HG02938 (cell line): ENCODE measurements around the gene SLC36A3.
"Not testable (repeated sequence)": the region's sequence is repeated elsewhere in the genome, so short reads cannot be mapped to it uniquely, and the experiment has no call there.

Source experiments
- ATAC-seq: cut with Tn5 transposase; IDR thresholded peaks from one replicate; pipeline ENCODE4 v1.9.1; 2021; ENCODE audit warnings: mild to moderate bottlenecking, moderate library complexity; ENCODE audit not compliant: unreplicated experiment

SLC36A3 gene

DNA sequence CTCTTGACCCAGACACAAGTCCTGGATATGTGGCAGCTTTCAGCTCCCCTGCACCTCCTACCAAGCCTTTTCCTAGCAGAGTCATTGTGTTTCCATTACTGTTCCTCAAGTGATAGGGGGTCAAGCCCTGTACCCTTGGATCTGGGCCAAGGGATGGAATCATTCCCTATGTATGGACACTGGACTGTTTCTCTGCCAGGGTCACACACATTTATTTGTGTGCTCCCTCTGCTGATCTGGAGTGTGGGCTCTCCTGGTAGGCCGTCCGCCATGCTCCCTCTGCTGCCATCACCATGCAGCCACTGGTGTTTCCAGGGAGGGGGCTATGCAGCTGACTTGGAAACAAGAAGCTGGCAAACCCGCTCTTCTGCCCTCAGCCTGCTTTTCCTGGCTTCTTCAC, 41.0 kb downstream of the SLC36A3 start:
- ATAC-seq, result no peak

DNA sequence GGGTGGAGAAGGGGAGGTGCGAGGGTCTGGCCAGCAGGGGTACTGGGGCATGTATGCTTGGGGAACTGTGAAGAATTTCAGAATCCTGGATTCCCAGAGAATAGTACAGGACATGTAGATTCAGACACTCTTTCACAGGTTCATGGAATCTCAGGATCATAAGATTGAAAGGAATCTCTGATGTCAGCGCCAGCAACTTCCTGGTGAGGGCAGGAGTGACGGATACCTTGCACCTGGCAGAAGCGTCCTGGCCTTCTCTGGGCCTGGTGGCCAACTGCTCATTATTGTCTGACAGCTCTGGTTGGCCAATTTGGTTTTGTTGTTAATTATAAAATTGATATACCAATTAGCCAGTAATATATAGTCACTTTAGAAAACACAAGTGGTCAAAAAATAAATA, 43.6 kb downstream of the SLC36A3 start:
- ATAC-seq, result no peak

DNA sequence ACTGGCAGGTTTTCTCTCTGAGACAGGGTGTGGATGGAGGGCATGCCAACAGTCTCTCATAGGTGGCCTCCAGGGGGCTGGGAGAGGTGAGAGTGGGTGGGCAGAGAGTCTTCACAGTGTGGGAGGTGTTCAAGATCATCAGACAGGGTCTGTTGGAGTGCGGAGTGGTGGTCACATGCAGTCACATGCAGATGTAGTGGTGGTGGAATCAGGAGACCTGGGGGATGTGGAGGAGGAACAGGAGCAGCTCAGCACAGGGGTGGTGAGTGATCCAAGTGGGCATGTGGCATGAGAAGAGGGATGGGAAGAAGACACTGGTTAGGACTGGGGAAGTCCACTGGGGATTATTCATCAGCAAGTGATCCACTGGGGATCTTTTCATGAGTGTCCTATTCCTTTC, 44.8 kb downstream of the SLC36A3 start:
- no peak for ATAC-seq

DNA sequence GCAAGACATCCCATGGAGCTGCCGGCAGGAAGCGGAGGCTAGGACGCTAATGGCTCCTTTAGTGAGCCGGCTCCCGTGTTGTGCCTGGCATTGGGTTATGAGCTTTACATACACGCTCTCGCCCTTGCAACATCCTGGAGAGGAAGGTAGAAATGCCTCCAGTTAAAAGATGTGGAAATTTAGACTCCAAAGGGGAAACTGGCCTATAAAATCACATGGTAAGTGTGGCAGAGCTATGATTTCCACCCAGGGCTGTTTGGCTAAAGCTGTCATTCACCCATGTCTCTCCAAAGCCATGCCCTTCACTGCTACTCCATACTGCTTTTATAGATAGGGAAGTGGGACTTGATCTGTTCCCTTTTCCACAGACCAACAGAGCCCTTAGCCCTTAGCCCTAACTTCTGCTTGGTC, 45.4 kb downstream of the SLC36A3 start:
- ATAC-seq, result no peak

DNA sequence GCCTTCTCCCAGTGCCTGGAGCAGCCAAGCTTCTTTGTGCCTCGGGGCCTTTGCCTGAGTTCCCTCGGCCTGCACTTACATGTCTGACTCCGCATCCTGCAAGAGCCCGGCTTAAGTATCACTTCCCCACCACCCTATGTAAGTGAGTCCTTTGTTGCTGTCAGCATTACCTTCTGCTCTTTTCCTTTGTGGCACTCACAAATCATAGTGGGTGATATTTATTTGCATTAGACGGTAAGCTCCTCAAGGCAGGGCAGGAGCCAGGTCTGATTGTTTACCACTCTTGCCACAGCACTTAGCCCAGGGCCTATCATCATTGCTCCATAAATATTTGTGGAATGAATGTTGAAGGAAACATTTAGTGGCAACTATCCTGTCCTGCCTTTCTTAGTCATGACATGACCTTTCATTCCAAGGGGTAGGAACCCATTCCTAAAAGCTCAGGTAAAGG, 45.8 kb downstream of the SLC36A3 start:
- ATAC-seq, result peak; percentile 26

DNA sequence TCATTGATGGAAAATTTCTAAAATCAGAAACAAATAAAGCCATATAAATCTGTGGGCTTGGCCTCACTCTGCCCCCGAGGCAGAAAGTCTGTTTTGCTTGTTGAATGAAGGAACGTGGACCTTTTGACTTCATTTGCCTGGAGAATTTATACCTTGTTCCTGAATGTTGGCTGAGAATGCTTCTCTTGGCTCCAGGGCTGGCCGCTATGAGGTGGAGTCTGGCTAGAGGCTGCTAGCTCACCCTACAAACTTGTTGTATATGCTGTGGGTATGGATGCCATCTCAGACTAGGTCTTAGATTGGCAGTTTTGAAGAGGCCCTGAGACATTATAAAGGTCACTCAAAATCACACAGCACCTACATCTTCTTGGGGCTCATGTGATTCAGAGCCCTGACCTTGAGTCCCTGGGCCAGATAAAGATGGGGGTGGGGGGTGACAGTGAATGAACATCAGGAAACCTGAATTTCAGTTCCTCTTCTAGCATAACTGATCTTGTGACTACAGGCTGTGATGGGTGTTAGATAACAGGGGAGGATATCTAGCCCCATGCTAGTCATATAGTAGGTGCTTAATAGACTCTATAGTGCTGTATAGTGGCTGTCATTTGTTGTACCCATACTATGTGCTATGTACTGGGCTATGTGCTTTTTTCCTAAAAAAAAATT, 47.8 kb downstream of the SLC36A3 start:
- peak; percentile 43 for ATAC-seq

DNA sequence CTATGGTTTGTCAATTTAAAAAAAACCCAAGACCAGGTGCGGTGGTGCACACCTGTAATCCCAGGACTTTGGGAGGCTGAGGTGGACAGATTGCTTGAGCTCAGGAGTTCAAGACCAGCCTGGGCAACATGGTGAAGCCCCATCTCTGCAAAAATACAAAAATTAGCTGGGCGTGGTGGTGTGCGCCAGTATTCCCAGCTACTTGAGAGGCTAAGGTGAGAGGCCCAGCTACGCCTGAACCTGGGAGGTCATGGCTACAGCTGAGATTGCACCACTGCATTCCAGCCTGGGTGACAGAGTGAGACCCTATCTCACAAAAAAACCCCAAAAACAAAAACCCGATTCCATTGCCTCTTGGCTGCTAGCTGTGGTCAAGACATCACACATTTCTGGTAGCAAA, 48.6 kb downstream of the SLC36A3 start:
- ATAC-seq, result not testable (repeated sequence)

DNA sequence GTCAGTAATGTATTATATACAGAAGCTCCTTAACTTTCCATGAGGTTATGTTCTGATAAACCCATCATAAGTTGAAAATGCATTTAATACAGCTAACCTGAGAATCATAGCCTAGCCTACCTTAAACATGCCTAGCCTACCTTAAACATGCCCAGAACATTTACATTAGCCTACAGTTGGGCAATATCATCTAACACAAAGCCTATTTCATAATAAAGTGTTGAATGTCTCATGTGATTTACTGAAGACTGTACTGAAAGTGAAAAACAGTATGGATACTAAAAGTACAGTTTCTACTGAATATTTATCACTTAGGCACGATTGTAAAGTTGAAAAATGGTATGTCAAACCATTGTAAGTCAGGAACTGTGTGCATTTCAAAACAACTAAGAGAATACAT, 49.0 kb downstream of the SLC36A3 start:
- no peak for ATAC-seq

DNA sequence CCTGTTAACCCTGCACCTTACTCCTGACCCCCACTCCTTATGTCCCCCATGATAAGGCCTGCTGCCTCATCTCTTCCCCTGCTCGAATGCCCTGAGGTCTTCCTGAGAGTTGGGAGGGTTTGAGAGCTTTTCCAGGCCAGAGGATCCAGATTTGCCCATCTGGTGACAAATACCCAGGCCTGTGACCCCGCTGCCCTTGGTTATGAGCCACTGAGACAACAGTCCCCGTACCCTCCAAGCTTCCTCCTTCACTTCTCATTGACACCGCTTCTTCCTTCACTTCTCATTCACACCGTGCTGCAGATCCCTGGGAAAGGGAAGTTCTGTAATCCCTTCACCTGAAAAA, 50.0 kb downstream of the SLC36A3 start:
- ATAC-seq, result no peak

DNA sequence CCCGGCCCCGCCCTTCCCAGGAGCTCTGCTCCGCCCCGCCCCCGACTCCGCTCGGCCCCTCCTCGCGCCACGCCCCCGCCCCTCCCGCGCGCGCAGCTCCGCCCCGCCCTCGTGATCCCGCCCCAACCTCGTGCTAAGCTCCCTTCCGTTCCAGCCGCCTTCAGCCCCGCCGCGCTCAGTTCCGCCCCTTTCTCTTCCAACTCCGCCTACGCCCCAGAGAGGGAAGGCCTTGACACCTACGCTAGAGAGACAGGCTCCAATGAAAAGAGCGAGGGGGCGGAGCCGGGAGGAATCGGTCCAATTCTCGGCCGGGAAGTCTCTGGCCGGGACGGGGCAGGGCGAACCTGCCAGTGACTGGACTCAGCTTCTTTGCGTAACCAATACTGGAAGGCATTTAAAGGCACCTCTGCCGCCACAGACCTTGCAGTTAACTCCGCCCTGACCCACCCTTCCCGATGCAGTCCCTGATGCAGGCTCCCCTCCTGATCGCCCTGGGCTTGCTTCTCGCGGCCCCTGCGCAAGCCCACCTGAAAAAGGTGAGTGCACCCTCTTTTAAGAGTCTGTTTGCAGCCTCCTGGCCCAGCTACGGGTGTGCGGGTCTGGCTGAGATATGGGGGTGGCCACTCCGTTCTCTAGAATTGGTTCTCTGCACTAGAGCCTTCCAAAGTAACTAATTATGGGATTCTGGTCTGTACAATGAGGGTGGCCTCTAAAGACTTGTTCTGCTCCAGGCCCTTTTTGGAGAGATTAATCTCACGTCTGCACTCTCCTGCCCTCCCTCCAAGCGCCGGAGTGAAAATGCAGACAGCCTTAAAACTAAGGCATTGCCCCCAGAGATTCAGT, 50.6 kb downstream of the SLC36A3 start, which contains the start of gene GM2A:
TSS of gene GM2A (plus strand) at position 424 of the 843 bp plus-strand sequence. CDS start at position 456, 32 bp downstream.
- peak; percentile 78 for ATAC-seq

DNA sequence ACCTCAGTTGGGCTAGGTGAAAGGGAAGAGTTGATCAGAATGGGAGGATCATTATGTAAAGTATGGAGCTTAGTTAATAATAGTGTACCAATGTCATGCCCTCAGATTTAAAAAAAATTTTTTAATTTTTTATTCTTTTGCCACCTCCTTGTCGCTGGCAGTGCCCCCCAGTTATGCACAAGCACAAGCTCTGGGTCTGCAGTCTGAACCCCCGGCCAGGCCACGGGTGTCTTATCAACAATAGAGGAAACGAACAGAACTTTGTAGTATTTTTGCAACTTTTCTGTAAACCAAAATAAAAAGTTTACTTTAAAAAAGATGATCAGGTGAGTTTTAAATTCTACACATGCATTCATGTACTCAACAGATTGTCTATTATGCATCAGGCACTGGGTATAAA, 51.9 kb downstream of the SLC36A3 start:
- ATAC-seq, result no peak

DNA sequence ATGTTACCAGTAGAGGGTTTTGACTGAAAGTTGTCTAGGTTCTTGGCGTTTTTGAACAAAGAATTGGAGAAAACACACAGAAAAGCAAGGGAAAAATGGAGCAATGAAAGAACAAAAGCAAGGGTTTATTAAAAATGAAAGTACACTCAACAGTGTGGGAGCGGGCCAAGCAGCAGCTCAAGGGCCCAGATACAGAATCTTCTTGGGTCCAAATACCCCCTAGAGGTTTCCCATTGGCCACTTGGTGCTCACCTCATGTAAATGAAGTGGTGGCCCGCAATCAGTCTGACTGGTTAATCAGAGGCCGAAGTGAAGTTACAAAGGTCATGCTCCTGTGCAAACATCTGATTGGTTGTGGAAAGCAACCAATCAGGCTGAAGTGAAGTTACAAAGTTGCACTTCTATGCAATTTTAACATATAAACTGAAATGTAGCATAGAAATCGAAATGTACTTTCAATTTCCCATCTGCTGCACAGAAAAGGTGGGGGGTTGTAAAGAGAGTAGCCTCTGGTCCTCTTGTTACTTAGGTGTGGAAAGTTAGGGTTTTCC, 52.5 kb downstream of the SLC36A3 start:
- no peak for ATAC-seq

DNA sequence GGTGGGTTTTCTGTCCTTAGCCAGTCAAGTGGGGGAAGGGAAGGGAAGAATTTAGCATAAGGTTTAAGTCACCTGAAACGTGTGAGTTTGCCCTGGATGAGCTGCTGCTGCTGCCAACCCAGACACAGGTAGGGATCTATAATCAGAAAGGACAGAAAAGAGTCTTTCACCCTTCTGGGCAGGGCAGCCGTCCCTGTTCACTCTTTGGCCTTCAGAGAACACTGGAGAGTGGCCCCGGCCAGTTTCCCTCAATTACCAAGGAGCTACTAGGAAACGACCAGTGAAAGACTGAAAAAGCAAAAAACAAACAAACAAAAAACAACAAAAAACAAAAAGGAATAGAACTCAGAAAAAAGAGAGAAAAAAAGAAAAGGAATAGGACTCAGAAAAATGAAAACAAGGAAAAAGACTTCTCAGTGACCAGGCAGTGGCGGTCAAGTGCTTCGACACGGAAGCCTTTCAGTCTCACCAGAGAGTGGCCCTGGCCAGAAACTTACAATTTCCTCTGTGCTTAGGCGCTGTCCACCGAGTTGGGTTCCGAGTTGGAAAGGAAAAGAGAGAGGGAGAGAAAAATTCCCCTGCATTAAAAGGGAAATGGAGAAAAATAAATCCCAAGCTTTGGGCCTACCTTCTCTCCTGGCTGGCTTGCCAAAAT, 53.1 kb downstream of the SLC36A3 start:
- ATAC-seq, result no peak

DNA sequence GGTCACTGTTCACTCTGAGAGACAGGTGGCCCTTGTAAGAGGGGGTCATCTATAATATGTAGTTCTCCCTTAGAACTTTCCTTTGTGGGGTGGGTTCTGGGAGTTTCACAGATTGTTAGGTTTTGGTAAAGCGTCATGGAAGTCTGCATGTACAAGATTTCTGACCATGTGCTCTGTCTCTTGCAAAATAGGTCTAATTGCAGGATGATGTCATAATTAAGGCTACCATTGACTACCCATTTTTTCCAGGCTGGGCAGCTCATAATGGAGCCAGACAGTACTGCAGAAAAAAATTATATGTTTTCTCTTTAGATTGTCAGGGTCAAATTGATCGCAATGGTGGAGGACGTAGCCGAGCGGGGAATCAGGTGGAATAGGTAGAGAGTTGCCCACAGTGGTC, 54.3 kb downstream of the SLC36A3 start:
- no peak for ATAC-seq

DNA sequence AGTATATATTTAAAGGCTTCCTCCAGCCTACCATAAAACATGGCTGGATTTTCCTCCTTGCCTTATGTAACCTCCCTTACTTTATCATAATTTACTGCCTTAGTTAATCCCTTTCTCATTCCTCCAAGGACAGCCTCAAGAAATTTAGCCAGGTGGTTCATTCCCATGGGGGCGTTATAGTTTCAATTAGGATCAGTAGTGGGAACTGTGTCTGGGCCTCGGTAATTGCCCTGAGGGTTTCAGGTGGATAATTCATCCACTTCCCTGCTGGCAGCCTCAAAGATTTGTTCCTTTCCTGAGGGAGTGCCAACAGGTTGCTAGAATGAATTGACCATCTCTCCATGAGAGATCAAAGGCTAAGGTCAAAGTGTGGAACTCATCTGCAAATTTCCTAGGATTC, 54.9 kb downstream of the SLC36A3 start:
- no peak for ATAC-seq

DNA sequence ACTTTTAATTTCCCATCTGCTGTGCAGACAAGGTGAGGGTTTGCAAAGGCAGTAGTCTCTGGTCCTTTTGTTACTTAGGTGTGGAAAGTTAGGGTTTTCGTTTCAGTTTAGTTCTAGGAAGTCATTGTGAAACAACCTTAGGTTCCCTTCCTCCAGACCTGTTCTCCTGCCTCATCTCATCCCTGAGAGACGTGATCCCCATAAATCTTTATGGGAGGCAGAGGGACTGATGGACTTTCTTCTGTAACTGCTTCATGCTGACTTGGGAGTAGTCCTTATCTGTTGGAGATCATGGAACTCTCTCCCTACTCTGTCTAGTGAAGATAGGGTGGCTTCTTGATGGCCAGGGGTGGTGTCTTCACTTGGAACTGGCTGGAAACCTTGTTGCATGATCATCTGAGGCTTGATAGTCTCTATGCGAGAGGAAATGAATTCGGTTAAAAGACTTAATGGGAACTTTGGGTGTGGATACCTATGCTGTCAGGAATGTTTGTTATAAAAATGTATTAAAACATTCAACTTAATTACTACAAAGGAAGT, 57.8 kb downstream of the SLC36A3 start:
- no peak for ATAC-seq

DNA sequence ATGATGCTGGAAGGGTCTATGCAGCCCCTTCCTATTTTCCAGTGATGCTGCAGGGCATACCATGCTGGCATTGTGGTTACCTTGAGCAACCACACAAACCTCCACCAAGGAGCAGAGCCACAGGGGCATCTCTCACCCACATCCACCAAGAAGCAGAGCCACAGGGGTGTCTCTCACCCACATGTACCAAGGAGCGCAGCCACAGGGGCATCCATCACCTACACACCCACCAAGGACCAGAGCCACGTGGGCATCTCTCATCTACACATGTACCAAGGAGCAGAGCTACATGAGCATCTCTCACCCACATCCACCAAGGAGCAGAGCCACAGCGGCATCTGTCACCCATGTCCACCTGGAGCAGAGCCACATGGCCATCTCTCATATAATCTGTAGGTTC, 59.4 kb downstream of the SLC36A3 start:
- ATAC-seq, result no peak

DNA sequence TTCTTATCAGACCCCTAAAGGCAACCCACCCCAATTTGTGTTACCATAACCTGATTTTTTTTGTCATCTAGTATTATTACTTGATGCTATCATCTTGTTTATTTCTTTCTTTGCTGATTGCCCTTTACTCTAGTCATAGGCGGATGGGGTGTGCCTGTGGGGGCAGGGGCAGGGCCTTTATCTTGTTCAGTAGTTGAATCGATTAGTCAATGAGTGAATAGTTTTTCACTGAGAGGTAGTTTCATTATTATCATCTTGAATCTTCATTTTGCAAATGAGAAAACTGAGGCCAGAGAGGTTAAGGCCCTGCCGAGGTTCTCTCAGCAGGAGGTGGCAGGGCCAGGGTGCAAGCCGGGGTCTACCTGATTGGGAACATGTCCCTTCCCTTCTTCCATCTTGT, 60.0 kb downstream of the SLC36A3 start:
- no peak for ATAC-seq

DNA sequence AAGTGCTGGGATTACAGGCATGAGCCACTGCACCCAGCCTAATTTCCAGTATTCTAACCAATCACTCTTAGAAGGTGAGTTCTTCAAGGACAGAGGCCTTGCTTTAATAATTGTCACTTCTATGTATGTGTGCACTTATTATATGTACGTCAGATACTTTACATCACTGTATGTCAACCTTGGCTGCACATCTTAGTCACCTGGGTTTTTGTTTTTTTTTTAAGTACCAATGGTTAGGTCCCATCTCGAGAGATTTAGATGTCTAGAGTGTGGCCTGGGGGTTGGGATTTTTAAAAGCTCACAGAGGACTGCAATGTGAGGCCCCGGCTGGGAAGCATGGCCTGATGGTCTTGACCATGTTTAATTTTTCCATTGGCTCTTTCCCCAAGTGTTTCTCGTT, 60.4 kb downstream of the SLC36A3 start:
- ATAC-seq, result no peak

DNA sequence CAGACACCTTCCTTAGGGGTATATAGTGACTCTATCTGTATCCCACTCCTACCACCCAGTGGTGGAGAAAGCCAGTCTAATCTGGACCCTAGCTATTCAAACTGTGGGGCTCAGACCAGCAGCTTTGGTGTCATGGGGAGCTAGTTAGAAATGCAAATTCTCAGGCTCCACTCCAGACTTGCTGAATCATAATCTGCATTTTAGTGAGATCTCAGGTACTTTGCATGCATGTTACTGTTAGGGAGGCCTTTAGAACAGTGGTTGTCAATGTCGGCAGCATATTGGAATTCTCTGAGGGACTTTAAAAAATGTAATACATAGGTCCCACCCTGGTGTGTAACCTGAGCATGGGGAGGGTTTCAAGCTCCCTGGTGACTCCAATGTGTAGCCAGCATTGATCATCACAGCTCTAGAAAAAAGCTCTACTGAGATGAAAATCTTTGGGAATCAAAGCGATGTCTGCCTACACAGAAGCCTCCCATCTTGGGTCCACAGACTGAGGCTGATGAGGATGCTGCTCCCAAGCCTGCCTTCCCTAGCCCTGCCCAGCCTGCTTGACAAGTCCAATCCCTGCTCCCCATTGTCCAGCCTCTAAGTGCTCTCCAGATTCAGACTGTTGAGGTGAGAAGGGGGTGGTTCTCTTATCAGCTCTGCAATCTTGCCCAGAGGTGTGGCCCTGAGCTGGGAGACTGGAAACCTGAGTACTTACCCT, 62.5 kb downstream of the SLC36A3 start:
- no peak for ATAC-seq
